ENCODE measurements around the gene RBMY1J.

GRCh38 chrY:22373494-22373893 is 29.7 kb upstream of the RBMY1J start:
- TF ChIP-seq CTCF (IDR thresholded peaks at IDR 0.05) (no peak), POLR2AphosphoS5 (IDR thresholded peaks at IDR 0.05; ENCODE audit: insufficient read depth in 1 of 2, low read depth in 1 of 2) (no peak), POLR2A (IDR thresholded peaks at IDR 0.05) (no peak)
